ENCODE data around the gene EPGN.

DNA sequence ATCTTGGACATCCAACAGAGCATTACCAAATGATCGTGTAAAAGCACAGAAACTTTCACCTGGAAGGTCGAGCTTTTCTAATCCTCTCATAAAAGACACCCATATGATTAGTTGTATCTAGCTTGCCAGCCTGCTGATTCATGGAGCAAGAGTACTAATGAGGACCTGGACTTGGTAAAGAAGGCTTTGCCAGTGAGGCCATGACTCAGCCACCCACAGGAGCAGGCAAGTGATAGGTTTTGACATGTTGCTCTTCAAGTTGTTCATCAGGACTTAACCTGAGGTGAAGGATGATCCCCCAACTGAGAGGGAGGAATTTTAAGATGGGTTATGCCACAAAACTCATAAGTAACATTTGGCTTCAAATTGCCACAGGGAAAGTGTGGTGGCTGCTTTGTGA, 24.7 kb upstream of the EPGN start:
- TF ChIP-seq POLR2A (IDR thresholded peaks at IDR 0.05) (no peak), CTCF (IDR thresholded peaks at IDR 0.05) (no peak)

All from lower leg skin (tissue), 3 donors.